GM23338 (cell line): ENCODE data around the gene MRPL27. TPM values are rescaled to one million over a fixed set of nuclear protein-coding genes. Genes with fewer than 3 reads are reported as not detected.

Experiments used
- ATAC-seq: fragments of 200-7000 bp; cut with Tn5 transposase; 3 replicates; pipeline ENCODE4 v1.9.1; 2020
- DNase-seq: peaks from one replicate; pipeline ENCODE4 v3.0.0-alpha.2; 2015; ENCODE audit warnings: low spot score
- H2AFZ ChIP-seq: fragments of 200-600 bp; sonication (generic); 2 replicates; pipeline ENCODE4 v1.8.0; 2016; ENCODE audit warnings: antibody characterized with exemption, mild to moderate bottlenecking, moderate library complexity
- H3F3A ChIP-seq: fragments of 200-600 bp; sonication (generic); replicated peaks from 2 replicates; pipeline ENCODE4 v1.8.0; 2017; ENCODE audit warnings: antibody characterized with exemption, mixed run types, low read depth
- H3K27ac ChIP-seq: fragments of 200-600 bp; sonication (generic); 2 replicates; pipeline ENCODE4 v1.6.1; 2016; ENCODE audit warnings: low read depth
- H3K27me3 ChIP-seq: fragments of 200-600 bp; sonication (generic); 2 replicates; pipeline ENCODE4 v1.8.0; 2016; ENCODE audit warnings: mild to moderate bottlenecking, mixed run types, moderate library complexity; ENCODE audit not compliant: insufficient read depth
- H3K36me3 ChIP-seq: fragments of 200-600 bp; sonication (generic); 2 replicates; pipeline ENCODE4 v1.8.0; 2016; ENCODE audit warnings: mild to moderate bottlenecking; ENCODE audit not compliant: insufficient read depth
- H3K4me1 ChIP-seq: fragments of 200-600 bp; sonication (generic); 2 replicates; pipeline ENCODE4 v1.8.0; 2016; ENCODE audit warnings: mild to moderate bottlenecking, moderate library complexity; ENCODE audit not compliant: insufficient read depth
- H3K4me2 ChIP-seq: fragments of 200-600 bp; sonication (generic); 2 replicates; pipeline ENCODE4 v1.7.1; 2017; ENCODE audit warnings: mixed run types
- H3K4me3 ChIP-seq: fragments of 200-600 bp; sonication (generic); 2 replicates; pipeline ENCODE4 v1.6.1; 2016; ENCODE audit warnings: mixed run types
- H3K79me2 ChIP-seq: fragments of 200-600 bp; sonication (generic); replicated peaks from 2 replicates; pipeline ENCODE4 v1.8.0; 2017; ENCODE audit warnings: mild to moderate bottlenecking; ENCODE audit not compliant: insufficient read depth
- H3K9me2 ChIP-seq: fragments of 200-600 bp; sonication (generic); 2 replicates; pipeline ENCODE4 v1.8.0; 2017; ENCODE audit not compliant: insufficient read depth
- H4K20me1 ChIP-seq: fragments of 200-600 bp; sonication (generic); replicated peaks from 2 replicates; pipeline ENCODE4 v1.8.0; 2017; ENCODE audit warnings: mild to moderate bottlenecking; ENCODE audit not compliant: insufficient read depth
- H3K27ac Mint-ChIP-seq: 2 replicates; pipeline ENCODE4 v1.8.0; 2020; ENCODE audit warnings: inconsistent platforms, mild to moderate bottlenecking, moderate library complexity, mixed read lengths
- H3K27me3 Mint-ChIP-seq: 3 replicates; pipeline ENCODE4 v1.8.0; 2022; ENCODE audit warnings: low read depth, mild to moderate bottlenecking, moderate library complexity, mixed read lengths, inconsistent platforms; ENCODE audit not compliant: insufficient read depth, poor library complexity
- H3K36me3 Mint-ChIP-seq: 3 replicates; pipeline ENCODE4 v1.8.0; 2021; ENCODE audit warnings: low read depth, mild to moderate bottlenecking, inconsistent platforms, moderate library complexity, mixed read lengths
- H3K4me1 Mint-ChIP-seq: 3 replicates; pipeline ENCODE4 v1.8.0; 2020; ENCODE audit warnings: mild to moderate bottlenecking, inconsistent platforms, mixed read lengths
- H3K4me3 Mint-ChIP-seq: 3 replicates; pipeline ENCODE4 v1.8.0; 2021; ENCODE audit warnings: moderate library complexity, mild to moderate bottlenecking, inconsistent platforms, mixed read lengths
- H3K9me3 Mint-ChIP-seq: 3 replicates; pipeline ENCODE4 v1.8.0; 2020; ENCODE audit warnings: moderate library complexity, mild to moderate bottlenecking, inconsistent platforms, mixed read lengths
- CREB1 ChIP-seq: fragments of 250-450 bp; sonication (Bioruptor Pico); IDR thresholded peaks from 2 replicates; pipeline ENCODE4 v1.5.0; 2020; ENCODE audit warnings: low read depth, mild to moderate bottlenecking, moderate library complexity
- EZH2 ChIP-seq: fragments of 200-600 bp; sonication (generic); IDR thresholded peaks from one replicate; pipeline ENCODE4 v1.8.0; 2017; ENCODE audit warnings: antibody characterized with exemption, mild to moderate bottlenecking, low read depth; ENCODE audit not compliant: unreplicated experiment
- EZH2phosphoT487 ChIP-seq: fragments of 200-600 bp; sonication (generic); IDR thresholded peaks from one replicate; pipeline ENCODE4 v1.8.1; 2018; ENCODE audit warnings: antibody characterized with exemption; ENCODE audit not compliant: unreplicated experiment
- NANOG ChIP-seq: IDR thresholded peaks from 2 replicates; pipeline ENCODE4 v1.6.1; 2016; ENCODE audit warnings: antibody characterized with exemption, borderline replicate concordance
- POLR2AphosphoS5 ChIP-seq: IDR thresholded peaks from 2 replicates; pipeline ENCODE4 v1.6.1; 2016; ENCODE audit warnings: antibody characterized with exemption, low read depth
- REST ChIP-seq: IDR thresholded peaks from one replicate; pipeline ENCODE4 v1.6.1; 2018; ENCODE audit warnings: antibody characterized with exemption; ENCODE audit not compliant: unreplicated experiment
- ZNF114 ChIP-seq: fragments of 250-450 bp; sonication (Bioruptor Pico); IDR thresholded peaks from 2 replicates; pipeline ENCODE4 v1.5.0; 2020; ENCODE audit warnings: mild to moderate bottlenecking, moderate library complexity
- ZNF331 ChIP-seq: fragments of 250-450 bp; sonication (Bioruptor Pico); IDR thresholded peaks from 2 replicates; pipeline ENCODE4 v1.5.0; 2020; ENCODE audit warnings: low read depth, mild to moderate bottlenecking, moderate library complexity
- polyA plus RNA-seq: library from polyadenylated mRNA; unstranded; fragments of >200 nt; fragmentation: Nextera tagmentation; extraction: Ambion mirVana; gene quantifications from 2 replicates; pipeline ENCODE4 v1.2.1, GENCODE V29; 2016
- total RNA-seq: library from RNA; depleted of rRNA; stranded (reverse); fragments of >200 nt; shearing (Covaris generic); gene quantifications from 2 replicates; pipeline ENCODE4 v1.2.3, GENCODE V29; 2014
- TF ChIP-seq, protein P1 (sequence below), 2 experiments: fragments of 200-600 bp in 1 of 2; sonication (generic) in 1 of 2; conservative IDR thresholded peaks; 2 replicates each; pipeline versions ENCODE4 v1.5.1 to v1.6.1; 2016 to 2017; ENCODE audit warnings: antibody characterized with exemption in 2 of 2, low read depth in 2 of 2, mild to moderate bottlenecking in 2 of 2, moderate library complexity in 1 of 2
- TF ChIP-seq, protein P2 (sequence below): IDR thresholded peaks from 2 replicates; pipeline ENCODE4 v1.6.1; 2016; ENCODE audit warnings: antibody characterized with exemption

The MRPL27 gene
- total and polyA plus RNA-seq, 2 experiments from 2014 or later = 74.3 to 227 TPM

DNA sequence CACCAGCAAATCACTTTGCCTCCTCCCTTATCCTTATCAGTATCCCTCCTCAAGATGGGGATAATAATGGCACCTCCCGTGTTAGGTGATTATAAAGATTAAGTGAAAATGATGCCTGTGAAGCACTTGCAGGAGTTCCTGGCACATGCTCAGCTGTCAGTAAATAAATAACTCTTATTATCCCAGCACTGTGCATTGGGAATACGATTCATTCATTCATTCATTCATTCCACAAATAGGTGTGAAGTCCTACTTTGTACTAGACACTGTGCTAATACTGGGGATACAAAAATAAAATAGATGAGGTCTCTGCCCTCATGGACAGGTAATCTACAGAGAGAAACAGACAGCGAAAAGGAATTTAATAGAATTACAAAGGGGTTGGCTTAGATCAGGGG lies 25.1 kb downstream of the MRPL27 start:
- no peak for TF ChIP-seq ZNF331 (CRISPR knock-in tag)
- TF ChIP-seq REST = no peak
- TF ChIP-seq EZH2 = no peak
- TF ChIP-seq NANOG = no peak
- TF ChIP-seq CREB1 (CRISPR knock-in tag) = no peak
- no peak for TF ChIP-seq ZNF114 (CRISPR knock-in tag)
- TF ChIP-seq EZH2phosphoT487 = no peak
- Mint-ChIP-seq H3K4me3 (peak overlapping the region; percentile 95), H3K27ac (no peak overlapping the region), H3K27me3 (peaks cover 25% of the 10 kb centered on the region), H3K4me1 (peaks cover 37% of the 10 kb centered on the region), H3K36me3 (peaks cover 4% of the 10 kb centered on the region; the same call in 1 of the 3 replicates), H3K9me3 (no peaks in the 10 kb centered on the region; the same call in 2 of the 3 replicates)
- Histone ChIP-seq H3K36me3 (no peaks in the 10 kb centered on the region), H3K4me2 (peak overlapping the region; percentile 98), H2AFZ (no peak overlapping the region), H3F3A (no peaks in the 10 kb centered on the region), H3K27ac (no peak overlapping the region), H4K20me1 (peaks cover 6% of the 10 kb centered on the region; the same call in 1 of the 2 replicates), H3K4me3 (peak overlapping the region; percentile 87), H3K79me2 (peaks cover 29% of the 10 kb centered on the region), H3K4me1 (peaks cover 18% of the 10 kb centered on the region), H3K9me2 (no peaks in the 10 kb centered on the region), H3K27me3 (peaks cover 15% of the 10 kb centered on the region; the same call in 1 of the 2 replicates)
- DNase-seq = no peak
- ATAC-seq = no peak

DNA sequence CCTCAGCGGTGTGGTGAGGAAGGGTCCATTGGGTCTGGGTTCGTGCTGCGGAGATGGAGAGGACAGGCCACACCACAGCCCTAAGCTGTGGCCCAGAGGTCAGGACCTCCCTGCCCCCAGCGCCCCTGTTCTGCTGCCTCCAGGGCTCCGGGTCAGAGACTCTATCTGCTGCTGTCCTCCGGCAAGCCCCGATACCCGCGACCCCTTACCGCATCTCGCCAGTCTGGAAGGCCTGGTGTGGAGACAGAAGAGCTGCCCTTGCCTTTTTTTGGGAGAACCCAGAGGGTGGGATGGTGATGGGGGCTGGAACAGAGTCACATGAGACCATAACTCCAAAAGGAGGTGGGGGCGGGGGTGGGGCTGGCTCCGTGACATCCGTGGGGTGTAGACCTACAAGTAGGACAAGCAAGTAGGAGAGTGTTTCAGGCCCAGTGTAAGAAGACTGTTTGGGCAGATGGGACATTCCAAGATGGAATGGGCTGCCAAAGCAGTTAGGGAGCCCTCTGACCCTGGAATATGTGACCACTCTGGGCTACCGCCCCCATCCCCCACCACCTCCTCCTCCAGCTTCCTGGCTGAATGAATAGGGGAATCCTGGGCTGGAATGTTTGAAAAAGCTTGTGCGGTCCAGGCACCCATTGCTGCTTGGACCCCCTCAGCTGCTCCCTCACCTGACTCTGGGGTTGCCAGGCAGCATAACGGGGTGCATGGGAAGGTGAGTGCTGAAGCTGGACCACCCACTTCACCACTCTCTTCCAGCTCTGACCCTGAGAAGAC lies 25.7 kb downstream of the MRPL27 start:
- Mint-ChIP-seq H3K36me3 (peaks cover 4% of the 10 kb centered on the region; the same call in 1 of the 3 replicates), H3K27ac (no peak overlapping the region), H3K27me3 (peaks cover 24% of the 10 kb centered on the region), H3K4me3 (peak overlapping the region; percentile 95), H3K4me1 (peaks cover 37% of the 10 kb centered on the region), H3K9me3 (no peaks in the 10 kb centered on the region; the same call in 2 of the 3 replicates)
- DNase-seq = peak; percentile 75
- H4K20me1 ChIP-seq = peaks cover 6% of the 10 kb centered on the region; the same call in 1 of the 2 replicates
- H2AFZ ChIP-seq = no peak overlapping the region
- peak overlapping the region; percentile 98 for H3K4me2 ChIP-seq
- no peaks in the 10 kb centered on the region for H3F3A ChIP-seq
- H3K4me3 ChIP-seq = peak overlapping the region; percentile 87
- peaks cover 15% of the 10 kb centered on the region; the same call in 1 of the 2 replicates for H3K27me3 ChIP-seq
- H3K4me1 ChIP-seq = peaks cover 18% of the 10 kb centered on the region
- TF ChIP-seq CREB1 (CRISPR knock-in tag) = no peak
- TF ChIP-seq, protein P1, sequence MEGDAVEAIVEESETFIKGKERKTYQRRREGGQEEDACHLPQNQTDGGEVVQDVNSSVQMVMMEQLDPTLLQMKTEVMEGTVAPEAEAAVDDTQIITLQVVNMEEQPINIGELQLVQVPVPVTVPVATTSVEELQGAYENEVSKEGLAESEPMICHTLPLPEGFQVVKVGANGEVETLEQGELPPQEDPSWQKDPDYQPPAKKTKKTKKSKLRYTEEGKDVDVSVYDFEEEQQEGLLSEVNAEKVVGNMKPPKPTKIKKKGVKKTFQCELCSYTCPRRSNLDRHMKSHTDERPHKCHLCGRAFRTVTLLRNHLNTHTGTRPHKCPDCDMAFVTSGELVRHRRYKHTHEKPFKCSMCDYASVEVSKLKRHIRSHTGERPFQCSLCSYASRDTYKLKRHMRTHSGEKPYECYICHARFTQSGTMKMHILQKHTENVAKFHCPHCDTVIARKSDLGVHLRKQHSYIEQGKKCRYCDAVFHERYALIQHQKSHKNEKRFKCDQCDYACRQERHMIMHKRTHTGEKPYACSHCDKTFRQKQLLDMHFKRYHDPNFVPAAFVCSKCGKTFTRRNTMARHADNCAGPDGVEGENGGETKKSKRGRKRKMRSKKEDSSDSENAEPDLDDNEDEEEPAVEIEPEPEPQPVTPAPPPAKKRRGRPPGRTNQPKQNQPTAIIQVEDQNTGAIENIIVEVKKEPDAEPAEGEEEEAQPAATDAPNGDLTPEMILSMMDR (conservative IDR thresholded peaks at IDR 0.05; ENCODE audit: low read depth in 2 of 2) = no peak
- TF ChIP-seq, protein P2, sequence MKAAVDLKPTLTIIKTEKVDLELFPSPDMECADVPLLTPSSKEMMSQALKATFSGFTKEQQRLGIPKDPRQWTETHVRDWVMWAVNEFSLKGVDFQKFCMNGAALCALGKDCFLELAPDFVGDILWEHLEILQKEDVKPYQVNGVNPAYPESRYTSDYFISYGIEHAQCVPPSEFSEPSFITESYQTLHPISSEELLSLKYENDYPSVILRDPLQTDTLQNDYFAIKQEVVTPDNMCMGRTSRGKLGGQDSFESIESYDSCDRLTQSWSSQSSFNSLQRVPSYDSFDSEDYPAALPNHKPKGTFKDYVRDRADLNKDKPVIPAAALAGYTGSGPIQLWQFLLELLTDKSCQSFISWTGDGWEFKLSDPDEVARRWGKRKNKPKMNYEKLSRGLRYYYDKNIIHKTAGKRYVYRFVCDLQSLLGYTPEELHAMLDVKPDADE = 0 out of 2 replicates have a peak, but pooled peaks have one; percentile 14
- TF ChIP-seq POLR2AphosphoS5 = peak; percentile 14; the same call in 1 of the 2 replicates
- peak; percentile 28 for ATAC-seq
- H3K9me2 ChIP-seq = no peaks in the 10 kb centered on the region
- H3K27ac ChIP-seq = no peak overlapping the region
- H3K36me3 ChIP-seq = no peaks in the 10 kb centered on the region
- H3K79me2 ChIP-seq = peaks cover 29% of the 10 kb centered on the region
